Stimulated activated CD4-positive, alpha-beta T cell treated with anti-CD3 and anti-CD28 coated beads, Interleukin-1b, Interleukin-23, amount 100 ng/mL, for 4 hours (primary cell): ENCODE results near the gene DNAJC22.
"Not testable (repeated sequence)": the region's sequence is repeated elsewhere in the genome, so short reads cannot be mapped to it uniquely, and the experiment has no call there.

ENCODE experiments used
- DNase-seq, 2 donors: peaks; one replicate each; pipeline ENCODE4 v3.0.0-alpha.2; 2020; ENCODE audit warnings: low read depth in 2 of 2

The DNAJC22 gene

DNA sequence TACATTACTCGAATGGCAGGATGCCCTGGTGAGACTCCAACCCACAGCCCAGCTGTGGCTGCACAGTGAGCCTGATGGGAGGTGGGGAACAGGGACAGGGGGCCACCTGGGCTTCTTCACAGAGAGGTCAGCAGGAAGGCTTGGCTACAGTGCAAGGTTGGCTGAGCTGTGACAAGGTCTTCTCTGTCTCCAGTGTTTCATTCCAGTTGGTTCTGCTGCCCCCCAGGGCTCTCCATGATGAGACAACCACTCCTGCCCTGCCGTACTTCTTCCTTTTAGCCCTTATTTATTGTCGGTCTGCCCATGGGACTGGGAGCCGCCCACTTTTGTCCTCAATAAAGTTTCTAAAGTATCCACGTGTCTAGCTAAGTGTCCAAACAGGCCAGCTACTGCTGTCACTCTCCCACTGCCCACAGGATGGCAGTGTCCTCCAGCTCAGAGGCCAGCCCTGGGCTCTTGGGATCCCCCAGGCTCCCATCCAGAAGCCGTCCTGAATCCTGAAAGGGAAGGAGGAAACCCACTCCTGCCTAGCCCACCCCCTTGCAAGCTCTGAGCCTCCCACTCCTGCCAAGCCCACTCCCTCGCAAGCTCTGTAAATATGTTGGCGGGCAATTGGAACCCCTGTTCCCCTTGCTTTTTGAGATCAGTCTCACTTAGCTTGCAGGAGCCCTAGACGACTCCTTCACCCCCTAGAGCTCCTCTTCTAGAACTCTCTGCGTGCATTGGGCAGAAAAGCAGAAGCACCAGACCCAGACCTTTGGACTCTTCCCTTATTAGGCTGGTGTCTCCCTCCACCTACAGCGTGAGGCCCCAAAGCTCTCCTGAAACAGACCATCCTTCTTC lies 15.1 kb upstream of the DNAJC22 start:
- DNase-seq: no peak

- DNase-seq: no peak
Measured at GRCh38 chr12:49332441-49332861, 14.2 kb upstream of the DNAJC22 start.

- DNase-seq: no peak
Measured at GRCh38 chr12:49332891-49333371, 13.8 kb upstream of the DNAJC22 start.

DNA sequence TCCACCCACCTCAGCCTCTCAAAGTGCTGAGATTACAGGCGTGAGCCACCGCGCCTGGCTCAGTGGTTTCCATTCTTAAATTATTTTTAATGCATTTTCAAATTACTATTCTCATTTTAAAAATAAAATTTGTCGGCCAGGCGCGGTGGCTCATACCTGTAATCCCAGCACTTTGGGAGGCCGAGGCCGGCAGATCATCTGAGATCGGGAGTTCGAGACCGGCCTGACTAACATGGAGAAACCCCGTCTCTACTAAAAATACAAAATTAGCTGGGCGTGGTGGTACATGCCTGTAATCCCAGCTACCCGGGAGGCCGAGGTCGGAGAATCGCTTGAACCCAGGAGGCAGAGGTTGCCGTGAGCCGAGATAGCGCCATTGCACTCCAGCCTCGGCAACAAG lies 12.9 kb upstream of the DNAJC22 start:
- not testable (repeated sequence) for DNase-seq

- DNase-seq: no peak
Measured at GRCh38 chr12:49334226-49334625, 12.5 kb upstream of the DNAJC22 start.

- DNase-seq: no peak
Measured at GRCh38 chr12:49334681-49335080, 12.0 kb upstream of the DNAJC22 start.

DNA sequence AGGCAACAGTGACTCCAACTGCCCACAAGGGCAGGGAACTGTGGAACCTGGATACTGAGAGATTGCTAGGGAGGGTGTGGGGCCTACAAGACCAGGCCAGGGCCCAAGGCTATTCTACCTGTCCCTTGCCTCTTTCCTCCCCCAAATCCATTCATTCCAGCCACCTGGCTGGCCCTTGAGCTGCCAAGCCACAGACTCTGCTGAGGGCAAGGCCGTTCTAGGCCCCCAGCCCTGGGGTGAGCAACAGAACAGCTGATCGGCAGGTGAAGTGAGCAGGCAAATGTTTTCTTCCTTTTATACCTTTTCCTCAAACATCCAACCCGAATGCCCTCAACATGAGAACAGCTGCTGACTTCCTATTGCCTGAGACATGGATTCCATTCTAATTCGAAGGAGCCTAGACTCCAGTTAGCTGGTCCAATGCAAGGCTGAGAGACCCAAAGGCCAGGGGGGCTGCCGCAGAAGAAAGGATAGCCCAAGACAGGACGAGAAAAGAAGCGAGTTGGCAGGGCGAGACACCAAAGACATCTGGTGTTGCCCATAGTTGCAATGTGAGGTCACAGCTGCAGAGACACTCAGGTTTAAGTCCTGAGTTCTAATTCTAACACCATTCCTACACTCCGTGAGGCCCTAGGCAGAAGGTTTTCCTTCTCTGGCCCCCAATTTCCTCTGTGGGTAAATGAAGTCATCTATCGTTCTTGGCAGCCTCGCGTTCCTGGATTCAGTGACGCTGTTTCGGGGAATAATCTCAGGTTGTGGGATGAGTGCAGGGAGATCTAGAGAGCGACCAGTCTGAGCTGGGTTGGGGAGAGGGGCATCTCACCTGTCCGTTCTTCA lies 11.4 kb upstream of the DNAJC22 start:
- DNase-seq: no peak

- DNase-seq: no peak
Measured at GRCh38 chr12:49335955-49336644, 10.6 kb upstream of the DNAJC22 start.

DNA sequence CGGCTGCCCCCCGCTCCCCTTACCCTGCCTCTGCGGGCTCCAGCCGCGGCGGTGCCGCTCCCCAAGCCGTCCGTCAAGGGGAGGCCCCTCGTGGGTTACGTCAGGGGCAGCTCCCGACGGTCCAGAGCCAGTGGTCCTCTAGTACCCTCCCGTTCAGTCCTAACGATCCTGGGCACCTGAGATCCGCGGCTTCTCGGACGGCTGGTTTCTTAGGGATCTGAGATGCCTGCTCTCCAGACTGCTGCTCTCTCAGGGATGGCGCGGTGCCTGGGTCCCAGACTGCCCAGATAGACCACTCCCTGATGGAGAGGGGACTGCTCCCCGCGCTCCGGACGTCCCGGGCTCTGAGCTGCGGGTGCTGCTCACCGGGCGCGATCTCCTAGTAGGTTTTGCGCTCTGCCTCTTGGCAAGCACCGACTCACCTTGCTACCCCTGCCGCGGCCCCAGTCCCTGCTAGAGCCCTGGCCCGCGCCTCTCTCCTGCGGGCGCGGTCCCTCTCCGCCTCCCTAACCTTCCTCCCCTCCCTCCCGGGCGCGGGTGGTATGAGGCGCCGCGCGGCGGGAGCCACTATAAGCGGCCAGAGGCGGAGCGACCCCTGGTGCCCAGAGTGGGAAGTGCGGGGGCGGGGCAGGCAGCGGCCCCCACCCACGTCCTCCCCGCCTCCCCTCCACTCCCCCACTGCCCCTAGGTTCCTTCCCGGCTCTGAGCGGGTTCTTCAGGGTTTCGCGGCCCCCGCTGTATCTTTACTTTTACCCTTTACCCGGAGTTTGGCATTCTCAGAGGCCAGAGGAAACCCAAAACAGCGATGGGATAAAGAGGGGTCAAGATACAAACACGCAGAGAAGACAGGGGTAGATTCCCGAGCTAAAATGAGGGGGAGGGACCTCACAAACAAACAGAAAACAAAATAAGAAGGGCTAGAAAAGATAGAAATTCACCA lies 9.8 kb upstream of the DNAJC22 start, which contains the start of gene C1QL4:
C1QL4 (minus strand) TSS at position 544 of the 940 bp plus-strand sequence. CDS start 711 bp downstream, outside the sequence.
- peak; percentile 86 to 88 for DNase-seq

GRCh38 chr12:49338830-49339463 lies 7.7 kb upstream of the DNAJC22 start:
- no peak for DNase-seq

DNA sequence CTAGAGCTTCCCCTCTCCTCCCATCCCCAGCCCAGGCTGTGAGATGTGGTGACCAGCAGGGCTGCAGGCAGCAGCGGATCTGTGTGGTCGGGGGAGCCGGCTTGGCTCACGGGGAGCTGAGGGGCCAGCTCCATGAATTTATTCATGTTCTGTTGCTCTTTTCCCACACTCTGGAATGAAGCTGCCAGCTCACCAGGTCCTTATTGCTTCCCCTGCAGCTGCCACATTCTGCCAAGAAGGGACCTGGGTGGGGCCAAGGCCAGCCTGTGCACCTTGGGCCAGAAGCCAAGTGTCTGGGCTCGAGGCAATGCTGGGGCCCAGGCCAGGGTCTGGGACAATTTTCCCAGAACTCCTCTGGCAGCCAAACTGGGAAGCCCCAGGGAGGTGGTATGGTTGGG lies 7.2 kb upstream of the DNAJC22 start:
- no peak for DNase-seq

DNA sequence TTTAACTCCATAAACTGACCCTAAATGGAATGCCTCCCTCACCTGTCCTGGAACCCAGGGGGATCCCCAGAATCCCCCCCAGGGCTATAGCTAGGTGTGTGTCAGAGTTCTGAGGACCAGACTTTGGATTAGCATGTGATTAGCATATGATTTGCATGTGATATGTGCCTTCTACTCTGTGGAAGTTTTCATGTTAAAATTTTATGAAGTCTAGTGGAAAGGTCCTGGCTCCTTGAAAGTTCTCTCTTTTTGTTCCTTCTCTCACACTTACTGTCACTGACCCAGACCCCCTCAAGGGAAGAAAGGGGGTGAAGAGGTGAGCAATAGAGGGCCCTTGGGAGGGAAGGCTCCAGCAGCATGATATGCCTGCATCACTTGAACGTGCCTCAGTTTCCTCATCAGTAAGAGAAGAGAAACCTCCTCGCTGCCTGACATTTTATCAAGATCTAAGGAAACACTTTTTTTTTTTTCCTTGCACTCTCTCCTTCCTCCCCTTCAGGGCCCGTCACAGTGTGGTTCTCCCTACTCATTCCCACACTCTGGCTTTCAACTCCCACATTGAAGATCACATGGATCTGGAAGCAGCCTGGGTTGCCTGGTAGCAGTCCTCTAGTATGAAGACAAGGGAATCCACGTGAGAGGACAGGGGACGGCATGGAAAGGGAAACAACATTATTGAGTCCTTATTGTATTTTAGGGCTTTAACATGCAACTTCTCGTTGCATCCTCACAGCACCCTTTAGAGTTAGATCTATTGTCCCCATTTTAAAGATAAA lies 6.4 kb upstream of the DNAJC22 start:
- no peak for DNase-seq

GRCh38 chr12:49340971-49341776 lies 5.5 kb upstream of the DNAJC22 start:
- DNase-seq: no peak

DNA sequence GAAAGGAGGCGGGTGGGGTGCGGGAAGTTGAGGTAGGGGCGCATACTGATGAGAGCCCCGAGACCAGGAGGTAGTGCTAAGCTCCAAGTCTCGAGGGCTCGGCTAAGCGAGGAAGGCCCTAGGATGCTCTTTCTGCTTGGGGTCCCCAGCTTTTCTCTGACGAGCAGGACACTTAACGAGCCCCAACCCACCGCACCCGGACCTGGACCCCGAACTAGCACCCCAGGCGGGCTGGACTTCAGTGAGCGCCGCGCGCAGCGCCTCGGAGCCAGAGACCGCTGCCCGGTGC lies 5.0 kb upstream of the DNAJC22 start:
- DNase-seq: no peak

DNA sequence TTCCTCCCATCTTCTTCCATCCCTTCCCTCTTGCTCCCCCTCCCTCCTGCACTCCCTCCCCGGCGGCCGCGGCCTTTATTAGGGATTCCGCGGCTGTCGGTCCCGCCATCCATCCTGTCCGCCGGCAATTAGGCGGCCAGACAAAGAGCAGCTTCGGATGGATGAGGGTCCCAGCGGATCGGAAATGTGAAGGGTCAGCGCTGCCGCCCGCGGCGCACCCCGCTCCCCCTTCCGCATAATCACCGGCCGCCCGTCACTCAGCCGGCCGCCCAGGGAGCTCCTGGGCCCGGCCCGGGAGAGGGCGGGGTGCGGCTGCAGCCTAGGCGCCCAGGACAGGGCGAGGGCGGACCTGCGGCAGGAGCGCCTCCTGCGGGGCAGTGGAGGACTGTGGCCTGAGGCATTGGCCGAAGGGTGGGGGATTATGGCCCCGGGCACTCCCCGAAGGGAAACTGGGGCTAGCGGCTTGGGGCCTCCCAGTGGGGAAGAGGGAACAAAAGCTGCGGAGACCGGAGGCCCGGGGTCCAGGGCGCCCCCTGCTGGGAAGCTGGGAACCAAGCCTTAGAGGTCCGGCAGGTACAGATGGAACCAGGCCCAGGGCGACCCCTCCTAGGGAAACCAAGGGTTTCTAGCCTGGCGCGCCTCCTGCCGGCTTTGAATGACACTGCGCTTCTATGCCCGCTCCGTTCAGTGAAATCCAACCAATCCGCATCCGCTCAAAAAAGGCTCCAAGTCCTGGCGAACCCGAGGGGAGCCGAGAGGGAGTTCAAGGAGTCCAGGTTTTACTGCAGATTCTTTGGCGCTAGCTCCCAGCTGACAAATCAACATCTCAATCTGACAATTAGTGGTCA lies 4.4 kb upstream of the DNAJC22 start:
- peak; percentile 60 to 73 for DNase-seq

GRCh38 chr12:49342914-49343731 lies 3.6 kb upstream of the DNAJC22 start:
- peak in 1 of 2 donors; percentile 50 for DNase-seq

DNA sequence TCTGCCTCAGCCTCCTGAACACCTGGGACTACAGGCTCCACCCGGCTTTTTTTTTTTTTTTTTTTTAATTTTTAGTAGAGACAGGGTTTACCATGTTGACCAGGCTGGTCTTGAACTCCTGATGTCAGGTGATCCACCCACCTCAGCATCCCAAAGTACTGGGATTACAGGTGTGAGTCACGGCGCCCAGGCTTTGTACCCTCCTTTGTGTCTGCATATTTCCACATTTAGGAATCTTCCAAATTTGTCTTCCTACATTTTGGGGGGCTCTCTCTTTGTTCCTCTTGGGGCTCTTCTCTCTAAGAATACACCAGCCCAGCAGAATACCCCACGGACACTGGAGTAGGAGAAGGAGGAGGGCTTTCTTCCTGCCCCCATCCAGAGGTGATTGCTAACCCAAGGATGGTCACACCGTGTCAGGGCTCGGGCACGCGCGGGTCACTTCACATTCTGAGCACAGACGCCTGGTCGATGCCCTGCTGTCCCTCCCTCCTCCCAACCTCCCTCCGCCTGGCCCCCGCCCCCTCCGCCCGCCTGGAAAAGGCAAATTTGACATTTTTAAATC lies 2.1 kb upstream of the DNAJC22 start:
- DNase-seq: no peak
